Measurements from ENCODE around the gene THOC2.
A peak's percentile ranks its signal among the peaks of the same experiment; 100 is the strongest.
"Not testable (repeated sequence)": the region's sequence is repeated elsewhere in the genome, so short reads cannot be mapped to it uniquely, and the experiment has no call there.

Gene THOC2

GRCh38 chrX:123673813-123674212 lies 59.0 kb downstream of the THOC2 start:
- Histone ChIP-seq H3K36me3 (ENCODE audit: control insufficient read depth, insufficient read depth, low read length) (peaks cover 22% of the 10 kb centered on the region), H3K9me3 (ENCODE audit: control insufficient read depth, low read length) (no peaks in the 10 kb centered on the region), H3K4me1 (ENCODE audit: control insufficient read depth, insufficient read depth, low read length, poor library complexity, severe bottlenecking) (no peaks in the 10 kb centered on the region), H3K27ac (ENCODE audit: low read depth, low read length, severe bottlenecking) (no peak overlapping the region), H3K4me3 (ENCODE audit: extremely low read depth, insufficient read depth, low read length, poor library complexity, severe bottlenecking) (no peak overlapping the region)
- no CpG with 5 or more reads among the region's 1 CpG for WGBS, 2 experiments (ENCODE audit: insufficient coverage in 2 of 2)

GRCh38 chrX:123665197-123665596 lies 67.7 kb downstream of the THOC2 start:
- no peaks in the 10 kb centered on the region for H3K9me3 ChIP-seq (ENCODE audit: control insufficient read depth, low read length)
- peaks cover 46% of the 10 kb centered on the region for H3K36me3 ChIP-seq (ENCODE audit: control insufficient read depth, insufficient read depth, low read length)
- no CpG with 5 or more reads among the region's 3 CpGs for WGBS, 2 experiments (ENCODE audit: insufficient coverage in 2 of 2)
- H3K4me3 ChIP-seq (ENCODE audit: extremely low read depth, insufficient read depth, low read length, poor library complexity, severe bottlenecking) = no peak overlapping the region
- H3K4me1 ChIP-seq (ENCODE audit: control insufficient read depth, insufficient read depth, low read length, poor library complexity, severe bottlenecking) = no peaks in the 10 kb centered on the region
- H3K27ac ChIP-seq (ENCODE audit: low read depth, low read length, severe bottlenecking) = no peak overlapping the region

- WGBS, 2 experiments (ENCODE audit: insufficient coverage in 2 of 2) = no CpG with 5 or more reads among the region's 6 CpGs
- H3K27ac ChIP-seq (ENCODE audit: low read depth, low read length, severe bottlenecking); H3K4me3 ChIP-seq (ENCODE audit: extremely low read depth, insufficient read depth, low read length, poor library complexity, severe bottlenecking); H3K4me1 ChIP-seq (ENCODE audit: control insufficient read depth, insufficient read depth, low read length, poor library complexity, severe bottlenecking); H3K9me3 ChIP-seq (ENCODE audit: control insufficient read depth, low read length): not testable (repeated sequence)
- peaks cover 49% of the 10 kb centered on the region for H3K36me3 ChIP-seq (ENCODE audit: control insufficient read depth, insufficient read depth, low read length)
Observed at GRCh38 chrX:123664467-123665167, 68.2 kb downstream of the THOC2 start.

- H3K4me3 ChIP-seq (ENCODE audit: extremely low read depth, insufficient read depth, low read length, poor library complexity, severe bottlenecking); H3K4me1 ChIP-seq (ENCODE audit: control insufficient read depth, insufficient read depth, low read length, poor library complexity, severe bottlenecking); H3K27ac ChIP-seq (ENCODE audit: low read depth, low read length, severe bottlenecking); H3K9me3 ChIP-seq (ENCODE audit: control insufficient read depth, low read length): not testable (repeated sequence)
- 67% methylated on average over 1 of the region's 3 CpGs; no CpG with 5 or more reads in 1 of the 2 experiments for WGBS, 2 experiments (ENCODE audit: insufficient coverage in 2 of 2)
- peaks cover 46% of the 10 kb centered on the region for H3K36me3 ChIP-seq (ENCODE audit: control insufficient read depth, insufficient read depth, low read length)
Observed at GRCh38 chrX:123663720-123664119, 69.1 kb downstream of the THOC2 start.

- H3K4me1 ChIP-seq (ENCODE audit: control insufficient read depth, insufficient read depth, low read length, poor library complexity, severe bottlenecking); H3K4me3 ChIP-seq (ENCODE audit: extremely low read depth, insufficient read depth, low read length, poor library complexity, severe bottlenecking); H3K36me3 ChIP-seq (ENCODE audit: control insufficient read depth, insufficient read depth, low read length); H3K9me3 ChIP-seq (ENCODE audit: control insufficient read depth, low read length); H3K27ac ChIP-seq (ENCODE audit: low read depth, low read length, severe bottlenecking): not testable (repeated sequence)
- 84% methylated on average over 4 of the region's 9 CpGs; no CpG with 5 or more reads in 1 of the 2 experiments for WGBS, 2 experiments (ENCODE audit: insufficient coverage in 2 of 2)
Observed at GRCh38 chrX:123656507-123656906, 76.3 kb downstream of the THOC2 start.

GRCh38 chrX:123648811-123649181 lies 84.1 kb downstream of the THOC2 start:
- peak overlapping the region; percentile 82 for H3K27ac ChIP-seq (ENCODE audit: low read depth, low read length, severe bottlenecking)
- not testable (repeated sequence) for H3K9me3 ChIP-seq (ENCODE audit: control insufficient read depth, low read length); H3K4me3 ChIP-seq (ENCODE audit: extremely low read depth, insufficient read depth, low read length, poor library complexity, severe bottlenecking); H3K4me1 ChIP-seq (ENCODE audit: control insufficient read depth, insufficient read depth, low read length, poor library complexity, severe bottlenecking); H3K36me3 ChIP-seq (ENCODE audit: control insufficient read depth, insufficient read depth, low read length)
- 0 to 10% methylated on average over 3 of the region's 6 CpGs for WGBS, 2 experiments (ENCODE audit: insufficient coverage in 2 of 2)

GRCh38 chrX:123648028-123648810 lies 84.6 kb downstream of the THOC2 start:
- peak overlapping the region; percentile 82 for H3K27ac ChIP-seq (ENCODE audit: low read depth, low read length, severe bottlenecking)
- H3K4me3 ChIP-seq (ENCODE audit: extremely low read depth, insufficient read depth, low read length, poor library complexity, severe bottlenecking) = no peak overlapping the region
- H3K36me3 ChIP-seq (ENCODE audit: control insufficient read depth, insufficient read depth, low read length) = no peaks in the 10 kb centered on the region
- H3K9me3 ChIP-seq (ENCODE audit: control insufficient read depth, low read length) = no peaks in the 10 kb centered on the region
- H3K4me1 ChIP-seq (ENCODE audit: control insufficient read depth, insufficient read depth, low read length, poor library complexity, severe bottlenecking) = peaks cover 5% of the 10 kb centered on the region
- WGBS, 2 experiments (ENCODE audit: insufficient coverage in 2 of 2) = 29 to 92% methylated on average over 5 to 9 of the region's 20 CpGs

- no peak overlapping the region for H3K4me3 ChIP-seq (ENCODE audit: extremely low read depth, insufficient read depth, low read length, poor library complexity, severe bottlenecking)
- no peak overlapping the region for H3K27ac ChIP-seq (ENCODE audit: low read depth, low read length, severe bottlenecking)
- 100% methylated on average over 2 to 3 of the region's 4 CpGs for WGBS, 2 experiments (ENCODE audit: insufficient coverage in 2 of 2)
- H3K36me3 ChIP-seq (ENCODE audit: control insufficient read depth, insufficient read depth, low read length) = peaks cover 3% of the 10 kb centered on the region
- peaks cover 5% of the 10 kb centered on the region for H3K4me1 ChIP-seq (ENCODE audit: control insufficient read depth, insufficient read depth, low read length, poor library complexity, severe bottlenecking)
- H3K9me3 ChIP-seq (ENCODE audit: control insufficient read depth, low read length) = no peaks in the 10 kb centered on the region
Observed at GRCh38 chrX:123647244-123647643, 85.6 kb downstream of the THOC2 start.

- Histone ChIP-seq H3K9me3 (ENCODE audit: control insufficient read depth, low read length) (no peaks in the 10 kb centered on the region), H3K4me1 (ENCODE audit: control insufficient read depth, insufficient read depth, low read length, poor library complexity, severe bottlenecking) (no peaks in the 10 kb centered on the region), H3K36me3 (ENCODE audit: control insufficient read depth, insufficient read depth, low read length) (peaks cover 46% of the 10 kb centered on the region), H3K4me3 (ENCODE audit: extremely low read depth, insufficient read depth, low read length, poor library complexity, severe bottlenecking) (no peak overlapping the region), H3K27ac (ENCODE audit: low read depth, low read length, severe bottlenecking) (no peak overlapping the region)
- WGBS, 2 experiments (ENCODE audit: insufficient coverage in 2 of 2) = no CpG with 5 or more reads among the region's 3 CpGs
Observed at GRCh38 chrX:123629502-123629901, 103.3 kb downstream of the THOC2 start.

- no peak overlapping the region for H3K27ac ChIP-seq (ENCODE audit: low read depth, low read length, severe bottlenecking)
- H3K36me3 ChIP-seq (ENCODE audit: control insufficient read depth, insufficient read depth, low read length) = peaks cover 53% of the 10 kb centered on the region
- no peaks in the 10 kb centered on the region for H3K9me3 ChIP-seq (ENCODE audit: control insufficient read depth, low read length)
- H3K4me1 ChIP-seq (ENCODE audit: control insufficient read depth, insufficient read depth, low read length, poor library complexity, severe bottlenecking) = no peaks in the 10 kb centered on the region
- no peak overlapping the region for H3K4me3 ChIP-seq (ENCODE audit: extremely low read depth, insufficient read depth, low read length, poor library complexity, severe bottlenecking)
Observed at GRCh38 chrX:123626962-123627361, 105.9 kb downstream of the THOC2 start.

- H3K36me3 ChIP-seq (ENCODE audit: control insufficient read depth, insufficient read depth, low read length) = peaks cover 54% of the 10 kb centered on the region
- H3K4me3 ChIP-seq (ENCODE audit: extremely low read depth, insufficient read depth, low read length, poor library complexity, severe bottlenecking) = no peak overlapping the region
- no CpG with 5 or more reads among the region's 2 CpGs for WGBS, 2 experiments (ENCODE audit: insufficient coverage in 2 of 2)
- no peak overlapping the region for H3K27ac ChIP-seq (ENCODE audit: low read depth, low read length, severe bottlenecking)
- H3K9me3 ChIP-seq (ENCODE audit: control insufficient read depth, low read length) = no peaks in the 10 kb centered on the region
- no peaks in the 10 kb centered on the region for H3K4me1 ChIP-seq (ENCODE audit: control insufficient read depth, insufficient read depth, low read length, poor library complexity, severe bottlenecking)
Observed at GRCh38 chrX:123625952-123626351, 106.9 kb downstream of the THOC2 start.
